H9 (cell line): Measurements from ENCODE around the gene GLS. TPM values are rescaled to one million over a fixed set of nuclear protein-coding genes. Genes with fewer than 3 reads are reported as not detected.

Experiments used
- DNase-seq: peaks from one replicate; pipeline ENCODE4 v3.0.0-alpha.2; 2017
- H2AFZ ChIP-seq: one replicate; pipeline ENCODE4 v1.6.1; 2013; ENCODE audit warnings: mild to moderate bottlenecking, low read length, control low read depth, moderate library complexity
- H2AK5ac ChIP-seq: 2 replicates; pipeline ENCODE4 v1.6.1; 2013; ENCODE audit warnings: low read length, control low read depth, mixed read lengths; ENCODE audit not compliant: insufficient read length
- H2BK120ac ChIP-seq: one replicate; pipeline ENCODE4 v1.6.1; 2013; ENCODE audit warnings: low read depth, mild to moderate bottlenecking, low read length, control low read depth, inconsistent platforms; ENCODE audit not compliant: poor library complexity, severe bottlenecking
- H2BK12ac ChIP-seq: 2 replicates; pipeline ENCODE4 v1.6.1; 2013; ENCODE audit warnings: low read length, control low read depth, mixed read lengths, low read depth; ENCODE audit not compliant: insufficient read length
- H2BK15ac ChIP-seq: 2 replicates; pipeline ENCODE4 v1.6.1; 2013; ENCODE audit warnings: low read depth, low read length, control low read depth
- H2BK20ac ChIP-seq: one replicate; pipeline ENCODE4 v1.6.1; 2013; ENCODE audit warnings: low read depth, mild to moderate bottlenecking, low read length, control low read depth, inconsistent platforms; ENCODE audit not compliant: poor library complexity, severe bottlenecking
- H2BK5ac ChIP-seq: 2 replicates; pipeline ENCODE4 v1.6.1; 2013; ENCODE audit warnings: low read length, control low read depth, mixed read lengths; ENCODE audit not compliant: insufficient read length
- H3K14ac ChIP-seq: 2 replicates; pipeline ENCODE4 v1.6.1; 2013; ENCODE audit warnings: low read length, control low read depth; ENCODE audit not compliant: insufficient read depth
- H3K18ac ChIP-seq: 2 replicates; pipeline ENCODE4 v1.6.1; 2013; ENCODE audit warnings: low read depth, mild to moderate bottlenecking, mixed read lengths, low read length, control low read depth; ENCODE audit not compliant: insufficient read length
- H3K23ac ChIP-seq: 2 replicates; pipeline ENCODE4 v1.6.1; 2013; ENCODE audit warnings: low read length, control low read depth, mixed read lengths, low read depth; ENCODE audit not compliant: insufficient read length
- H3K23me2 ChIP-seq: 2 replicates; pipeline ENCODE4 v1.6.1; 2013; ENCODE audit warnings: low read depth, mild to moderate bottlenecking, mixed read lengths, low read length, control low read depth; ENCODE audit not compliant: insufficient read length, poor library complexity, severe bottlenecking
- H3K27ac ChIP-seq: 2 replicates; pipeline ENCODE4 v1.5.1; 2013; ENCODE audit warnings: low read length, control low read depth, mixed read lengths, low read depth; ENCODE audit not compliant: insufficient read length
- H3K27me3 ChIP-seq: 2 replicates; pipeline ENCODE4 v1.6.1; 2013; ENCODE audit warnings: low read length, control low read depth, inconsistent platforms; ENCODE audit not compliant: insufficient read depth
- H3K4ac ChIP-seq: 2 replicates; pipeline ENCODE4 v1.6.1; 2013; ENCODE audit warnings: low read depth, mild to moderate bottlenecking, control low read depth, inconsistent platforms, low read length, moderate library complexity
- H3K4me1 ChIP-seq: 2 replicates; pipeline ENCODE4 v1.6.1; 2013; ENCODE audit warnings: low read length, control low read depth, inconsistent platforms; ENCODE audit not compliant: insufficient read depth
- H3K4me2 ChIP-seq: 2 replicates; pipeline ENCODE4 v1.6.1; 2013; ENCODE audit warnings: low read length, control low read depth, mixed read lengths; ENCODE audit not compliant: insufficient read length, insufficient read depth
- H3K56ac ChIP-seq: 2 replicates; pipeline ENCODE4 v1.6.1; 2013; ENCODE audit warnings: low read depth, mild to moderate bottlenecking, mixed read lengths, low read length, control low read depth; ENCODE audit not compliant: insufficient read length
- H3K79me1 ChIP-seq: 2 replicates; pipeline ENCODE4 v1.6.1; 2013; ENCODE audit warnings: low read depth, mild to moderate bottlenecking, moderate library complexity, low read length, control low read depth, inconsistent platforms; ENCODE audit not compliant: insufficient read depth, poor library complexity, severe bottlenecking
- H3K79me2 ChIP-seq: 2 replicates; pipeline ENCODE4 v1.6.1; 2013; ENCODE audit warnings: low read length, control low read depth, inconsistent platforms; ENCODE audit not compliant: insufficient read depth
- H3K9ac ChIP-seq: 2 replicates; pipeline ENCODE4 v1.6.1; 2013; ENCODE audit warnings: low read length, control low read depth, mixed read lengths; ENCODE audit not compliant: insufficient read length; ENCODE audit errors: extremely low read depth
- H3K9me3 ChIP-seq: one replicate; pipeline ENCODE4 v1.6.1; 2013; ENCODE audit warnings: low read depth, low read length, inconsistent platforms; ENCODE audit not compliant: control insufficient read depth
- H3T11ph ChIP-seq: one replicate; pipeline ENCODE4 v1.6.1; 2013; ENCODE audit warnings: mild to moderate bottlenecking, low read length, control low read depth, inconsistent platforms
- H4K20me1 ChIP-seq: one replicate; pipeline ENCODE4 v1.6.1; 2013; ENCODE audit not compliant: control insufficient read depth, insufficient read length, insufficient read depth
- H4K5ac ChIP-seq: 2 replicates; pipeline ENCODE4 v1.6.1; 2013; ENCODE audit warnings: low read depth, mild to moderate bottlenecking, mixed read lengths, low read length, control low read depth; ENCODE audit not compliant: insufficient read length
- H4K8ac ChIP-seq: replicated peaks from 2 replicates; pipeline ENCODE4 v1.6.1; 2013; ENCODE audit warnings: low read length, control low read depth, mixed read lengths, low read depth; ENCODE audit not compliant: insufficient read length
- H4K91ac ChIP-seq: 2 replicates; pipeline ENCODE4 v1.6.1; 2013; ENCODE audit warnings: low read depth, mild to moderate bottlenecking, moderate library complexity, mixed read lengths, low read length, control low read depth; ENCODE audit not compliant: insufficient read length
- H3K27ac Mint-ChIP-seq, 3 experiments: 2 replicates in 2 of 3; 3 replicates in 1 of 3; pipeline ENCODE4 v1.8.0; 2020 to 2021; ENCODE audit warnings: mixed read lengths in 3 of 3, mild to moderate bottlenecking in 1 of 3, moderate library complexity in 1 of 3
- H3K27me3 Mint-ChIP-seq: 2 replicates; pipeline ENCODE4 v1.8.0; 2021; ENCODE audit warnings: low read depth, mild to moderate bottlenecking, moderate library complexity, mixed read lengths
- H3K36me3 Mint-ChIP-seq, 3 experiments: 2 replicates in 2 of 3; 3 replicates in 1 of 3; pipeline ENCODE4 v1.8.0; 2020 to 2021; ENCODE audit warnings: low read depth in 3 of 3, mixed read lengths in 3 of 3; ENCODE audit not compliant: insufficient read depth in 1 of 3
- H3K4me1 Mint-ChIP-seq, 2 experiments: 2 replicates each; pipeline ENCODE4 v1.8.0; 2020; ENCODE audit warnings: mixed read lengths in 2 of 2
- H3K4me3 Mint-ChIP-seq, 2 experiments: 2 replicates in 1 of 2; 3 replicates in 1 of 2; pipeline ENCODE4 v1.8.0; 2020 to 2021; ENCODE audit warnings: mild to moderate bottlenecking in 2 of 2, mixed read lengths in 2 of 2, moderate library complexity in 1 of 2
- H3K9me3 Mint-ChIP-seq, 2 experiments: 2 replicates in 1 of 2; 3 replicates in 1 of 2; pipeline ENCODE4 v1.8.0; 2020; ENCODE audit warnings: mild to moderate bottlenecking in 2 of 2, mixed read lengths in 2 of 2, moderate library complexity in 1 of 2
- CTCF ChIP-seq: fragments of 200-600 bp; sonication (generic); conservative IDR thresholded peaks from 3 replicates; pipeline ENCODE4 v1.8.0; 2021; ENCODE audit warnings: antibody characterized with exemption, mild to moderate bottlenecking
- WGBS: extraction: QIAGEN DNeasy Blood & Tissue Kit; methylation state at CpG from one replicate; pipeline ENCODE4 v1.1.7; 2013; ENCODE audit warnings: missing lambda C conversion rate, low lambda C conversion rate, mixed read lengths; ENCODE audit not compliant: insufficient read length; ENCODE audit errors: extremely low coverage; 5-methylcytosine and 5-hydroxymethylcytosine counted together
- total RNA-seq: library from RNA; stranded (reverse); gene quantifications from 2 replicates; pipeline ENCODE4 v1.2.1, GENCODE V29; 2021

Gene GLS
- total RNA-seq, 1 experiment from 2014 or later, result 69.3 TPM

GRCh38 chr2:190942697-190943096 is 62.1 kb downstream of the GLS start:
- Histone ChIP-seq H2AK5ac (no peak overlapping the region), H3K79me2 (no peaks in the 10 kb centered on the region), H2BK5ac (no peak overlapping the region), H3K27ac (no peak overlapping the region), H4K20me1 (no peaks in the 10 kb centered on the region), H4K5ac (no peak overlapping the region), H3K18ac (no peak overlapping the region), H4K8ac (no peak overlapping the region), H3K23ac (no peak overlapping the region), H3K9me3 (no peaks in the 10 kb centered on the region), H3K9ac (no peak overlapping the region), H2AFZ (no peak overlapping the region), H2BK20ac (no peak overlapping the region), H2BK12ac (no peak overlapping the region), H3K4me1 (no peaks in the 10 kb centered on the region; the same call in 1 of the 2 replicates), H2BK120ac (no peak overlapping the region), H3K79me1 (no peaks in the 10 kb centered on the region), H2BK15ac (no peak overlapping the region), H3T11ph (no peak overlapping the region), H3K27me3 (no peaks in the 10 kb centered on the region), H3K56ac (no peak overlapping the region), H4K91ac (no peak overlapping the region), H3K4ac (no peak overlapping the region), H3K23me2 (no peaks in the 10 kb centered on the region), H3K4me2 (no peak overlapping the region), H3K14ac (no peak overlapping the region)
- Mint-ChIP-seq H3K4me1 (peaks cover 11 to 18% of the 10 kb centered on the region in 2 experiments), H3K27ac (no peak overlapping the region), H3K4me3 (no peak overlapping the region), H3K36me3 (no peaks in the 10 kb centered on the region), H3K27me3 (no peaks in the 10 kb centered on the region), H3K9me3 (no peaks in the 10 kb centered on the region)
- no peak for TF ChIP-seq CTCF
- WGBS, result no CpG with 5 or more reads among the region's 2 CpGs
- no peak for DNase-seq
